Muscle layer of duodenum (tissue), 2 donors: Measurements from ENCODE around the gene SLC6A9.
A peak's percentile ranks its signal among the peaks of the same experiment; 100 is the strongest.

Experiments
- H3K27ac ChIP-seq: one replicate; pipeline ENCODE4 v1.7.0; 2013; ENCODE audit warnings: mild to moderate bottlenecking, low read length
- H3K27me3 ChIP-seq: one replicate; pipeline ENCODE4 v1.7.0; 2013; ENCODE audit warnings: low read depth, mild to moderate bottlenecking, control low read depth, low read length
- H3K36me3 ChIP-seq, 2 donors: one replicate each; pipeline ENCODE4 v1.7.0; 2013; ENCODE audit warnings: low read length in 2 of 2, control low read depth in 1 of 2, mild to moderate bottlenecking in 1 of 2; ENCODE audit not compliant: insufficient read depth in 2 of 2, control insufficient read depth in 1 of 2
- H3K4me1 ChIP-seq, 2 donors: one replicate each; pipeline ENCODE4 v1.7.0; 2013; ENCODE audit warnings: low read length in 2 of 2, mild to moderate bottlenecking in 2 of 2, control low read depth in 1 of 2, moderate library complexity in 1 of 2; ENCODE audit not compliant: insufficient read depth in 2 of 2, control insufficient read depth in 1 of 2
- H3K4me3 ChIP-seq, 2 donors: one replicate each; pipeline ENCODE4 v1.7.0; 2013; ENCODE audit warnings: low read length in 2 of 2, low read depth in 1 of 2, mild to moderate bottlenecking in 1 of 2
- H3K9me3 ChIP-seq, 2 donors: one replicate each; pipeline ENCODE4 v1.7.0; 2013; ENCODE audit warnings: low read length in 2 of 2, control low read depth in 1 of 2, mild to moderate bottlenecking in 1 of 2; ENCODE audit not compliant: control insufficient read depth in 1 of 2
- donor health status: healthy.

Gene SLC6A9

DNA sequence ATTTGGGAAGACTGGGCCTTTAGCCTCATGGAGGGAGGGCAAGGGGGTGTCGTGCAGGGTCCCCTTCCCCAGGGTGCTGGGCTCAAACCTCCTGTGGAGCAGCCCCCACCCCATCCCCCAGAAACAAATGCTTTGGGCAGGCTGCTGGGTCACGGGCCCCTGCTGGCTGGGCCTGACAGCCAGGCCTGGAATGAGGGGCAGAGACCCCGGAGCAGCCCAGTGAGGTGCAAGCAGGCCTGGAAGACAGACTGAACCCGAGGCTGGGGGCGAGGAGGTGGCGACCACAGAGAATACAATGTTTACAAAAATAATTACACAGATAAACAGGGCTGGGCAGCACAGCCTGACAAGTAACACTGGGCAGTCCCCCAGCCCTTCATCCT lies 34.5 kb downstream of the SLC6A9 start:
- Histone ChIP-seq H3K27me3 (no peaks in the 10 kb centered on the region), H3K27ac (no peak overlapping the region), H3K4me1 (peaks cover 0 to 8% of the 10 kb centered on the region in 2 donors)

GRCh38 chr1:43995984-43996732 lies 35.1 kb downstream of the SLC6A9 start:
- peaks cover 0 to 9% of the 10 kb centered on the region in 2 donors for H3K4me1 ChIP-seq
- H3K27ac ChIP-seq: no peak overlapping the region
- H3K4me3 ChIP-seq: no peak overlapping the region
- H3K36me3 ChIP-seq: peaks cover 0 to 5% of the 10 kb centered on the region in 2 donors
- no peaks in the 10 kb centered on the region for H3K27me3 ChIP-seq
- no peaks in the 10 kb centered on the region for H3K9me3 ChIP-seq

More for the DNA sequence above, 34.5 kb downstream of the SLC6A9 start:
- H3K36me3 ChIP-seq: peaks cover 0 to 5% of the 10 kb centered on the region in 2 donors
- no peak overlapping the region for H3K4me3 ChIP-seq
- no peaks in the 10 kb centered on the region for H3K9me3 ChIP-seq

DNA sequence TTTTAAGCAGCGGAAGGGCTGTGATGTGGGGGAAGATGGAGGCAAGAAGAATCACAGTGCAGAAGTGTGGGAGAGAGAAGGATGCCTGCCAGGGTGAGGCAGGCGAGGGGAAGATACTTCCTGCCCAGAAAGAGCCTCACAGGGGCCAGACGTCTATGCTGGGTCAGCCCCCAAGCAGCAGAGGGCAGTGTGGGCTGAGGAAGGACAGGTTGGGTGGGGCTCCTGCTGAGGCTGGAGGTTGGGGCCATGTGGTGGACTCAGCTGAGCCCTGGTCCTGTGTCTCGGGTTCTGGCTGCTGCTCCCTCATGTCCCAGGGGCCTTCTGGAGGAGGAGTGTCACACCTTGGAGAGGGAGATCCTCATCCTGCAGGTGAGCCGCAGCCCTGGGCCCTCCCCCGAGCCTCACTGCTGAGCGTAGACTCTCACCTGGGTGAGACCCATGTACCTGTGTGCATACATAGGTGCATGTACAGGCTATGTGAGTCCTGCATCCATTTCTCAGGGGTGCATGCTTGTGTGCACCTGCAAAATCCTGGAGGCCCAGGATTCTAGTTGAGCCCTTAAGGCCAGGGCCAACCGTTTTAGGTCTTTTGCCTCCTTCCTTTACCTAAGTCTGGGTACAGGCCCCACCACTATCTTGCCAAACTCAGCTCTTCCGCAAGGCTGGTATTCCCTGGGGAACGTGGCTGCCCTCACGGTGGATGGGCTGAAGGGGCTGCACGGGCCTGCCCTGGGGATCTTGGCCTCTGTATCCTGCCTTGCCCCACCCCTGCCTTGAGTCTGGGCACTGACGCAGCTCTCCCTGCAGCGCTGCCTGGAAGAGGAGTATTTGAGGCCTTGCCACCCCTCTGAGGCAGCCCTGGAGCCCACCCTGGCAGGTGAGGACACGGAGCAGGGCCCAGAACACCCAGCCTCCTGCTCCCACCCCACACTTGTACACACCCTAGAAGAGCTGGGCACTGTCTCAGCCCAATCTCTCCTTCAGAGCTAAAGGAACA lies 36.2 kb downstream of the SLC6A9 start:
- H3K9me3 ChIP-seq: no peaks in the 10 kb centered on the region
- no peaks in the 10 kb centered on the region for H3K36me3 ChIP-seq
- H3K27me3 ChIP-seq: no peaks in the 10 kb centered on the region
- H3K4me3 ChIP-seq: no peak overlapping the region
- peaks cover 0 to 16% of the 10 kb centered on the region in 2 donors for H3K4me1 ChIP-seq
- H3K27ac ChIP-seq: no peak overlapping the region

DNA sequence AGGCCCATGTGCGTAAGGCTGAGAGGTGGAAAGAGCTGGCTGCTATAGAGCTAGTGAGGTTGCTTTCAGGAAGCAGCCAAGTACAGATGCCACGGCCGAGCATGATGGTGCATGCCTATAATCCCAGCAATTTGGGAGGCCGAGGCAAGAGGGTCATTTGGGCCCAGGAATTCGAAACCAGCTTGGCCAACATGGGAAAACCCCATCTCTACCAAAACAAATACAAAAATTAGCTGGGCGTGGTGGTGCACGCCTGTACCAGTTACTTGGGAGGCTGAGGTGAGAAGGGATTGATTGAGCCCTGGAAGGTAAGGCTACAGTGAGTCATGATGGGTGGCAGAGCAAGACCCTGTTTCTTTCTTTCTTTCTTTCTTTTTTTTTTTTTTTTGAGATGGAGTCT lies 37.2 kb downstream of the SLC6A9 start:
- Histone ChIP-seq H3K27me3 (no peaks in the 10 kb centered on the region), H3K4me1 (peaks cover 0 to 16% of the 10 kb centered on the region in 2 donors)

DNA sequence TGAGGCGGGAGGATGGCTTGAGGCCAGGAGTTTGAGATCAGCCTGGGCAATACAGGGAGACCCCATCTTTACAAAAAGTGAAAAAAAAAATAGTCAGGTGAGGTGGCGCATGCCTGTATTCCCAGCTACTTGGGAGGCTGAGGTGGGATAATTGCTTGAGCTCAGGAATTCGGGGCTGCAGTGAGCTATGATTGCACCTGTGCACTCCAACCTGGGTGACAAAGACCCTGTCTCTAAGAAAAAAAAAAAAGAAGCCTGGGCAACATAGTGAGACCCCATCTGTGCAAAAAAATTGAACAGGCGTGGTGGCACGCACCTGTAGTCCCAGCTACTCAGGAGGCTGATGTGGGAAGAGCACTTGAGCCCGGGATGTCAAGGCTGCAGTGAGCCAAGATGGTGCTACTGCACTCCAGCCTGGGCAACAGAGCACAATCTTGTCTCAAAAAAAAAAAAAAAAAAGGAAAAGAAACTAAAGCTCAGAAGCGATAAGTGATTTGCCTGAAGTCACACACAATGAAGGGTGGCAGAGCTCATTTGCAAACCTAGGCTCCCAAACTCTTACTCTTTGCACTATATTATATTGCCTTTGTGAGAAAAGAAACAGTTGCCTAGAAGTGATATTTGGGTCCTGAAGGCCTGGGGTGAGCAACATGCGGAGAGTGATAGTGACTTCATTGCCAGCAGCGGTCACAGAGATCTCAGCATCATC lies 37.9 kb downstream of the SLC6A9 start:
- Histone ChIP-seq H3K27ac (no peak overlapping the region), H3K4me1 (peaks cover 0 to 16% of the 10 kb centered on the region in 2 donors), H3K4me3 (no peak overlapping the region), H3K27me3 (no peaks in the 10 kb centered on the region), H3K36me3 (no peaks in the 10 kb centered on the region), H3K9me3 (no peaks in the 10 kb centered on the region)

More for the DNA sequence above, 37.2 kb downstream of the SLC6A9 start:
- Histone ChIP-seq H3K9me3 (no peaks in the 10 kb centered on the region), H3K4me3 (no peak overlapping the region), H3K27ac (no peak overlapping the region), H3K36me3 (no peaks in the 10 kb centered on the region)

GRCh38 chr1:43992232-43992995 lies 38.8 kb downstream of the SLC6A9 start:
- Histone ChIP-seq H3K4me1 (peaks cover 0 to 16% of the 10 kb centered on the region in 2 donors), H3K9me3 (no peaks in the 10 kb centered on the region), H3K4me3 (peak overlapping the region; percentile 65 to 79), H3K27ac (no peak overlapping the region), H3K27me3 (no peaks in the 10 kb centered on the region), H3K36me3 (no peaks in the 10 kb centered on the region)

- peaks cover 0 to 9% of the 10 kb centered on the region in 2 donors for H3K4me1 ChIP-seq
- no peaks in the 10 kb centered on the region for H3K36me3 ChIP-seq
- no peaks in the 10 kb centered on the region for H3K9me3 ChIP-seq
- peak within 1 kb of the TSS; percentile 39 for H3K27ac ChIP-seq
- H3K4me3 ChIP-seq: peak within 1 kb of the TSS; percentile 65 to 79
- no peaks in the 10 kb centered on the region for H3K27me3 ChIP-seq
These were observed 39.6 kb downstream of the SLC6A9 start, which contains the start of gene CCDC24 for GRCh38 chr1:43991476-43992231. CCDC24 (plus strand) TSS chr1:43991599; CDS start chr1:43991879, 280 bp downstream.

DNA sequence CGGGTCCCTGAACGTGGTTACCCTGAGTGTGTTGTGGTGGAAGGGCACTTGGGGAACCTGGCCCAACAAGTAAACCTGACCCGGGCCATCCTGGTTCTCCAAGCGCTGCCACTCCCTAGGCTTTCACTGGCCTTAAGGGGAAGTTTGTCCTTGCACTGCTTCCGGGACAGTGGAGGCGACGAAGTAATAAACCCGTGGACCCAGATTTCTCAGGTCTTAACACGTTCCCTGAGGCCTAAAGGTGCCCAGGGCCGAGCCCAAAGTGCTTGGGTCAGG lies 40.1 kb downstream of the SLC6A9 start:
- Histone ChIP-seq H3K27ac (peak overlapping the region; percentile 39), H3K27me3 (no peaks in the 10 kb centered on the region), H3K4me3 (peak overlapping the region; percentile 65 to 79), H3K36me3 (peaks cover 0 to 2% of the 10 kb centered on the region in 2 donors), H3K4me1 (peaks cover 0 to 8% of the 10 kb centered on the region in 2 donors), H3K9me3 (no peaks in the 10 kb centered on the region)

DNA sequence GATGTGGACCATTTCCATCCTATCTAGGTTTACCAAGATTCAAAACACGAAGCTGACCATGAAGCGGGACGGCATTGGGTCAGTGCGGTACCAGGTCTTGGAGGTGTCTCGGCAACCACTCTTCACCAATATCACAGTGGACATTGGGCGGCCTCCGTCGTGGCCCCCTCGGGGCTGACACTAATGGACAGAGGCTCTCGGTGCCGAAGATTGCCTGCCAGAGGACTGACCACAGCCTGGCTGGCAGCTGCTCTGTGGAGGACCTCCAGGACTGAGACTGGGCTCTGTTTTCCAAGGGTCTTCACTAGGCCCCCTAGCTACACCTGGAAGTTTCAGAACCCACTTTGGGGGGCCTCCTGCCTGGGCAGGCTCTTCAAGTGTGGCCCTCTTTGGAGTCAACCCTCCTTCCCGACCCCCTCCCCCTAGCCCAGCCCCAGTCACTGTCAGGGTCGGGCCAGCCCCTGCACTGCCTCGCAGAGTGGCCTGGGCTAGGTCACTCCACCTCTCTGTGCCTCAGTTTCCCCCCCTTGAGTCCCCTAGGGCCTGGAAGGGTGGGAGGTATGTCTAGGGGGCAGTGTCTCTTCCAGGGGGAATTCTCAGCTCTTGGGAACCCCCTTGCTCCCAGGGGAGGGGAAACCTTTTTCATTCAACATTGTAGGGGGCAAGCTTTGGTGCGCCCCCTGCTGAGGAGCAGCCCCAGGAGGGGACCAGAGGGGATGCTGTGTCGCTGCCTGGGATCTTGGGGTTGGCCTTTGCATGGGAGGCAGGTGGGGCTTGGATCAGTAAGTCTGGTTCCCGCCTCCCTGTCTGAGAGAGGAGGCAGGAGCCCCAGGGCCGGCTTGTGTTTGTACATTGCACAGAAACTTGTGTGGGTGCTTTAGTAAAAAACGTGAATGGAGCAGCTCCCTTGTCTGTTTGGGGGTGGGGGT lies 40.7 kb downstream of the SLC6A9 start:
- peaks cover 0 to 8% of the 10 kb centered on the region in 2 donors for H3K4me1 ChIP-seq
- no peaks in the 10 kb centered on the region for H3K9me3 ChIP-seq
- peak overlapping the region; percentile 39 for H3K27ac ChIP-seq
- H3K36me3 ChIP-seq: peaks cover 0 to 8% of the 10 kb centered on the region in 2 donors
- H3K27me3 ChIP-seq: no peaks in the 10 kb centered on the region
- H3K4me3 ChIP-seq: peak overlapping the region; percentile 65 to 79
